GM18511 (cell line): ENCODE measurements around the gene DEFB112.

Source experiments
- ATAC-seq: cut with Tn5 transposase; IDR thresholded peaks from one replicate; pipeline ENCODE4 v1.9.1; 2021; ENCODE audit warnings: mild to moderate bottlenecking, moderate library complexity; ENCODE audit not compliant: unreplicated experiment

Gene DEFB112, protein sequence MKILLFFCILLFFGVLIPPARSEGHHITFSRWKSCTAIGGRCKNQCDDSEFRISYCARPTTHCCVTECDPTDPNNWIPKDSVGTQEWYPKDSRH

DNA sequence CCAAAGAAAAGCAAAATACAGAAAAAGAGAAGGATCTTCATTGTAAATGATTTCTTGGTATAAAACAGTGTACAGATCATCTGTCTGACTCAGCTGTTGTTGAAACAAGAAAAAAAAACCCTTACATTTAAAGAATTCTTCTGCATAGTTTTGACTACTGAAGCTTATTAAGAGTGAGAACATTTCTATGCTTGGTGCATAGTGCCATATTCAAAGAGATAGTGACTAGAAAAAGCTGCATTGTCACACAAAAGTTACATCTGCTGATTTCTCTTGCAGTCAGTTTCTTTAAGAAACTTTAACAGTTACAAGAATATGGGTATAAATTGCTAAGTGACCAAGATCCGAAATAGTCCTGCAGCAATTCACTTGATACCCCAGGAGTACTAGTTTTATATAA, at the start of gene DEFB112:
Gene DEFB112, minus strand, starts transcription at position 101 of the 400 bp plus-strand sequence. Its CDS starts 60 bp downstream, at position 41.
- no peak for ATAC-seq

DNA sequence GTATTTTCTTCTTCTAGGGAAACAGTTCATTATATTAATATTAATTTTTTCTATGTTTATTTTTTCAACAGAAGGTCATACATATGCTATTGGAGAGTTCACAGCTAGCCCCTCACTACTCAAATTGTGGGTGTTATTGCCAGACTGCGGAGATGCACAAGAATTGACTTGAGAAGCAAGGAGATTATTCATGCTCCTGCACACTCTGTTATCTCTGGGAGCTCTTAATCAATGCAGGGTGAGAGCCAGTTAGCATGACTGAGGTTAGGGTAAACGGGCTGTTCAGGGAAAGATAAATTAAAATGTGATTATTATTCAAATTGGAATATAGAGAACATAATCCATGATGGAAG, 48.9 kb upstream of the DEFB112 start:
- no peak for ATAC-seq

DNA sequence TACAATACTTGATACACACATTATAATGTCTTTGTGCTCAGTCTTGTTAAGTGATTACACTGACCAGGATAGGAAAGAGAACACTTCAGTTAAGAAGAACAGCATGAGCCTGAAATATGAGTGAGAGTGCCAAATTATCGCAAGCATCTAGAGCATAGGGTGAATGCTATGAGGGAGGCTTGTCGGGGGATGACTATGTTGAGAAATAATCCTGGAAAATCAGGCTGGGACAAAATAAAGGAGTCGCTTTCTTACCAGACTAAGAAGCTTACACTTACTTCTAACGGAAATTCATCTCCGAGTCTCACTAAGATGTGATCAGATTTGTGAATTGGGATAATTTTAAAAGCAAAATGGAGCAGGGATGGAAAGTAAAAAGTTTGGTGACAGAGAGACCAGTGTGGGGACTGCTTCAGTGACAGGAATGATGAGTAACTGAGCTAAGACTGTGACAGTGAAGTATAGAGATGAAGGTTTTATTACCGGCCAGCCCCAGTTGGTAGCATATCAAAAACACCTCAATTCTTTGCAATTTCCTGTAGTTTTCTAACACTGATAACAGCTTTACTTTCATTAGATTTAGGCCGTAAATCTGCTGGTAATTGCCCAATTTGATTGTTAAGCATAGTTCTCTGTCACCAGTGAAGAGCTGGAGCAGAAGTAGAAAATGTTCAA, 48.4 kb upstream of the DEFB112 start:
- no peak for ATAC-seq

DNA sequence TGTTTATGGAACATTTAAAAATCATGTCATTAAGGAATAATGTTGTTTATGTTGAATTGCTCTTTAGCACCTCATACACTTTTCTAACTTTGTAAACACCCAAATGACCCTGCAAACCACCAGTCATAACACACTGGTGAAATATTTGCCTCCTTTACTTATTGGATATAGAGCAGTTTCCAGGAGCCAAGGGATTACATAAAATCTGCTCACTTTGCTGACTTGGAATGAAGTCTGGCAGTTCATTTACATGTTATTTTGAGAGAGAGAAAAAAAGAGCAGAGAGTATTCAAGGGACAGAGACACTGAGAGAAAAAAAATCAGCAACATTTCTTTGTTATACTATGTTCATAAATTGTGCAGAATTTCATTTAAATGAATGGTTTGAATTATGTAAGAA, 46.6 kb upstream of the DEFB112 start:
- no peak for ATAC-seq

DNA sequence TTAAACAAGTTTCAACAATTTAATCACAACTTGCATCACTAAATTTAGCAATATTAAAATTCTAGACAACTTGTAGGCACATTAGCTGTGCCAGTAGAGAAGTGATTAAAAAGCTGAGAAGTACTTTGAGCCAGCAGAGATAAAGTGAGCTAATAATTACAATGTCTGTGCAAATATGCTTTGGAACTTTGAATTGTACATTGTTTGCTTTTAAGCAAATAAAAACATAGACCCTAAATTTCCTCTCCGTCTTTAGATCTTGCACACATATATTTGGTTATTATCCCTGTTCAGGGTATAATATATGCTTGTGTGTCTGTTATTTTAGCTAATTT, 44.2 kb upstream of the DEFB112 start:
- ATAC-seq, result no peak

DNA sequence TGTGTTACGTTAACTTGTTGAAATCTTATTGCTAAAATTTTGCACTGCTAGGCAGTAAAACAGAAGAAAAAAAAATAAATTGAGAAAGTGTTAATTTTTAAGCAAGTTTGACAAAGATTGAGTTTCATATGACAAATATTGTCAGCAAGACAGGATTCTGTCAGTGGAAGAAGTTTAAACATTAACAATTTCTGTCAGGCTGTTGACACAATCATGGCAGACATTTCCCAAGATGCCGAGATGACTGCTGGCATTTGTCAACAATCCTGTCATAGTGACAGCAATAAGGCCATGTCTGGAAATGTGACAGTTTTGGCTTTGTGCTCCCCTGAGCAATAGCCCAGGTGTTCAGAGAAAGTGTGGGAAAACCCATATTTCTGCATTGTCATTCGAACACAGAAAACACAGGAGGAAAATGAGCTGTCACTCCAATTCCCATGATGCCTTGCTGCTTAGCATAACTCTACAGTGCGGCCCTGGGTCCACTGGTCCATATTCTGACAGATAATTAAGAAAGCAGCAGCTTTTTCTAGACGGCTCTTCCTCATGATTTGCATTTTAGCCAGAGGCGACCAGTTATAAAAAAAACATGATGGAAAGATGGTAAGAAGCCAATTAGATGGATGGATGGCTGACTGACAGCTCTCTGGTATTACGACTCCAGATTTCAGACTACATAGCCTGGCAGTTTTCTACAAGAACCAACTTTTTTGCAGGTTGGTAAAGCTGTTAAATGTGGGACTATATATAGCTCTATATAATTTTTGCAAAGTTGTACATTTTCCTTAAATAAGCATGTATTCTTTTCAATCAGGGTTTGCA, 43.6 kb upstream of the DEFB112 start:
- ATAC-seq, result no peak

DNA sequence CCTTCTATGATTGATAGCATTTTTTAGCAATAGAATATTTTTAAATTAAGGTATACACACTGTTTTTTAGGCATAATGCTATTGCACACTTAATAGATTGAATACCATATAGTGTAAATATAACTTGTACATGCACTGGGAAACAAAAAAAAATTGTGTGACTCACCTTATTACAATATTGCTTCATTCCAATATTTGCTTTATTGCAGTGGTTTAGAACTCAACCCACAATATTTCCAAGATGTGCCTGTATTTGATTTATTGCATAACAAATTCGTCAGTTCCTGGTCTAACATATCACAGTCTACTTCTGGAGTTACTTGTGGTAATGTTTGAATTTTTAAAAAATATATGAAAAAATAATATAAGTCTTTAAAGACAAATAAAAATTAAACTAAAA, 41.9 kb upstream of the DEFB112 start:
- ATAC-seq, result no peak

DNA sequence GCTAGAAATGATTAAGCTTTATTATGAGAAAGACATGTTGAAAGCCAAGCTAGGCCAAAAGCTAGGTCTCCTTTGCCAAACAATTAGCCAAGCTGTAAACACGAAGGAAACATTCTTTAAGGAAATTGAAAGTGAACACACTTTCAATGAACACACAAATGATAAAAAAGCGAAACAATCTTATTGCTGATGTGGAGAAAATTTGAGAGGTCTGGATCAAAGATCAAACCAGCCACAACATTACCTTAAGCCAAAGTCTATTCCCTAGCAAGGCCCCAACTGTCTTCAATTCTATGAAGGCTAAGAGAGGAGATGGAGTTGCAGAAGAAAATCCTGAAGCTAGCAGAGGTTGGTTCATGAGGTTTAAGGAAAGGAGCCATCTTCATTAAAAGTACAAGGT, 40.2 kb upstream of the DEFB112 start:
- ATAC-seq, result no peak

DNA sequence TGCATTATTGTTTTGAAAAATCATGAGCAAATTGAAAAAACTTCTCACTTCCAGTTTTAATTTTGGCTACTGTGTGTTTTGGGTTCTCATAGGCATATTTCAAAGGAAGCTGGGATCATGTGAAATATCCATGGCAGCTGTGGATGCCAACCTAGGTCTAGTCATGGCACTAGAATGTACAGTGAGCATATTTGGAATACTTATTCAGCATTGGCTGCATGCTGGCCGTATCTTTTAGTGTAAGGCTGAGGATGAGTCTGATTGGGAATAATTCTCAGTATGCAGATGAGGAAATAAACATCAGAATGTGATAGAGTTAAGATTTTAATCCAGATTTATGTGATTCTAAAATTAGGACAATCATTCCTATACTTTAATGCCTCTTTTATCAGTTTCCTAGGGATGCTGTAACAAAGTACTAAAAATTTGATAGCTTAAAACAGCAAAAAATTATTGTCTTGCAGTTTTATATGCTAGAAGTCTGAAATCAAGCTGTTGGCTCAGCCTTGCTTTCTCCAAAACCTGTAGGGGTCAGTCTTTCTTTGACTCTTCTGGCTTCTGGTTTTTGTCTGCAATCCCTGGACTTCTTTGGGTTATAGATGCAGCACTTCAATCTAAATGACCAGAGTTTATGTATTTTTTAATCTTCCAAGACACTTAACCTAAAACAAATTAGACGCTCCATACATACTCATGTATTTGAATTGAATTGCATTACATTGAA, 37.7 kb upstream of the DEFB112 start:
- no peak for ATAC-seq

DNA sequence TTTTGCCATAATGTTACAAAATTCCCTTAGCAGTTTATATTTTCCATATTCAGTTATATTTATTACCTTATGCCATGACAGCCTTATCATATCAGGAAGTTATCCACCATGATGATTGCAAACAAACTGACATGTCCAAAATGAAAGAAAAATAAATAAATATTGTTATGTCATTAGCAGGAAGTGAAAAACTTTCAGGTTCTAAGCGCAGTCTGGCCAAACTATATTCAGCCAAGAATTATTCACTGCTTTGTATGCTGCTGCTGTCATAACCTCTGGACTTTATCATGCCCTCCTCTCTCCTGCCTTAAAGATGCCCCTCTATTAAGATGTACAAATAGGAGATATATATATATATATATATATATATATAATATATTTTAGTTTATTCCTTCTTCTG, 27.7 kb upstream of the DEFB112 start:
- no peak for ATAC-seq

DNA sequence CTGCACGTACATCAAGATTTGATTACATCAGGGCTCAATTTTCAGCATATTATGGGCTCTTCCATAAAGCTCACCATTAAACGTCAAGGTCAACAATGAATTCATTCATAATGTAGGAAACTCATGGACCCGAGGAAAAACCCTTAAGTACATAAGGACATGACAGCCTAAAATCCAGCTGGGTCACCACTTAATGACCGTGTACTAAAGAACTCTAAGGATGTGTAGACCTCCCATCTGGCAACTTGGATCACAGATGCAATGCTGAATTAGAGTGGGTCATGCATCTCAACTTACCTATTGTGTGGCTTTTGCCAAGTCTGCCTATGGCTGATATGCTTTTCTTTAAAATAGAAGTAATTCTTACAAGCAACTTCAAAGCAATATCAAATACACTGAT, 26.7 kb upstream of the DEFB112 start:
- ATAC-seq, result no peak

DNA sequence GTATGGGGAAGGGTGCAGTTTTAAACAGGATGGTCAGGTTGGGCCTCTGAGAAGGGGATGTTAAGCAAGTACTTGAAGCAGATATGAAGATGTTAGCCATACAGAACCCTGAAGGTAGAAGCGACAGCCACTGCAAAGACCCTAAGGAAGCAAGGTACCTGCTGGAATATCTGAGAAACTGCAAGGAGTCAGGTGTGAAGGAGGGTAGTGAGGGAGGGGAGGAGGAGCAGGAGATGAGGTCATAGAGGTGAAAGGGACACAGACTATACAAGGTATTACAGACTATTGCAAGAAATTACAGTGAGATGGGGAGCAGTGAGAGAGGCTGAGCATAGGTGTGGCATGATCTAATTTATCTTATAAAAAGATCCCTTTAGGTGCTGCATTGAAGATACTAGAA, 22.2 kb upstream of the DEFB112 start:
- no peak for ATAC-seq

DNA sequence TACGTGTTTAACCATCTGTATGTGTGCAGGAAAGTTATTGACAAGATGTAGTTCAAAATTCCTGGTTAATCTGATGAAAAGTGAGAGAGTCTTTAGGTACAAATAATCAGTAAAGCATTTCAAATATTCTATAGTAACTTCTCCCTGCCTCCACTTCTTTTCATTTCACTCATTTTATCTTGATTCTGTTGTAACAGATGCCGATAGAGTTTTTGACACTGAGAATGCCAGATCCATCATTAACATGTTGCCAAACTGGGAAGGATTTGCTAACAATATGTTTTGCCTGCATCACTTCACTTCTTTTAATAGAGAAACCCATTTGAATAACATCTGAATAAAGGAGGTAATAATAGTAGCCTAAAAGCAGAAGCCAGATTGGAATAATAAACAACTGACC, 20.4 kb upstream of the DEFB112 start:
- no peak for ATAC-seq

DNA sequence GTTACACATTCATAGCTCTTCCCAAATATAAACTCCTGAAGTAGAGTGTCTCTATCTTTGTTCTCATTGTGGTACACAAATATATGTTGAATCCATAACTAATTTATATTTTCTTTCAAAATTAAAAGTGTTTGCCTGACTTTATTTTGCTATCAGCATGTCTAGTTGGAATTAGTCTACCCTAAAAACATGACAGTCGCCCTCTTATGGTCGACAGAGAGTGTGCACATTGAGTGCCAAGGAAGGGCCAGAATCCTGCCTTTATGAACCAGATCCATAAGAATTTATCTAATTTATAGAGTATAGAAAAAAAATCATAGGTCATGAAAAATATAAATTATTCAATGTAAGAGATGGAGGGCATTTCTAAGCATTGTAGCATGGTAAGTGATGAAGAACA, 12.3 kb upstream of the DEFB112 start:
- ATAC-seq, result no peak

DNA sequence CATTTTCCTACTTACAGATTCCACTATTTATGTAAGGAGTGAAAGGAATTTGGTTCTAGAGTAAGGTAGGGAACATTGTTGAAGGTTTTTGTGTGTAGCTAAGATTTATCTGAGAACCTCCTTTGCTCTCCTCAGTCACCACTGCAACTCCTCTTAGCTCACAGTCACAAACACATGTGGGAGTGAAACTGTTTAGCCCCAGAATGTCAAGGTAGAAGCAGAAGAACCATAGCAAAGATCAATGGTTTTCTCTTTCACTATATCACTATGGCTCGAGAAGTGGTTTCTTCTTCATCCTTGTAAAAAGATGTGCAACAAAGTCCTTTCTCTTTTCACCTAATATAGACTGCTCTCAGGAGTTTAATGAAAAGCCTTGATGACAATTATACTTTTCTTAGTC, 6.5 kb upstream of the DEFB112 start:
- no peak for ATAC-seq

DNA sequence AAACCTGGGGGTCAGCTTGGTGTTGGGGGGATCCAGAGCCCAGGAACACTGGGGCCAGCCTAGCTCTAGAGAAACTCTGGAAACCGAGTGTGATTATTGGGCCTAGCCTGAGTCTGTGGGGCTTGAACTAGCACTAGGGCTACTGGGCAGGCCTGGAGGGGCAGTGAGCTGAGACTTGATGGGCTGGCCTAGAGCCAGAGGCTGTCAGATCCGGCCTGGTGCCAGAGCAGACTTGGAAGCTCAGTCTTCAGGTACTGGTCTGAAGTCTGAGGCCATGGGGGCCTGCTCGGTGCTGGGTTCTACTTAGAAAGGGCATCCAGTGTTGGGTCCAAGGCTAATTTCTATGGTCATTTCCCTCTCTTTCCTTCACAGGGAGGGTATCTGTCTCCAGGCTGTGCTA, 2.7 kb downstream of the DEFB112 start:
- no peak for ATAC-seq

DNA sequence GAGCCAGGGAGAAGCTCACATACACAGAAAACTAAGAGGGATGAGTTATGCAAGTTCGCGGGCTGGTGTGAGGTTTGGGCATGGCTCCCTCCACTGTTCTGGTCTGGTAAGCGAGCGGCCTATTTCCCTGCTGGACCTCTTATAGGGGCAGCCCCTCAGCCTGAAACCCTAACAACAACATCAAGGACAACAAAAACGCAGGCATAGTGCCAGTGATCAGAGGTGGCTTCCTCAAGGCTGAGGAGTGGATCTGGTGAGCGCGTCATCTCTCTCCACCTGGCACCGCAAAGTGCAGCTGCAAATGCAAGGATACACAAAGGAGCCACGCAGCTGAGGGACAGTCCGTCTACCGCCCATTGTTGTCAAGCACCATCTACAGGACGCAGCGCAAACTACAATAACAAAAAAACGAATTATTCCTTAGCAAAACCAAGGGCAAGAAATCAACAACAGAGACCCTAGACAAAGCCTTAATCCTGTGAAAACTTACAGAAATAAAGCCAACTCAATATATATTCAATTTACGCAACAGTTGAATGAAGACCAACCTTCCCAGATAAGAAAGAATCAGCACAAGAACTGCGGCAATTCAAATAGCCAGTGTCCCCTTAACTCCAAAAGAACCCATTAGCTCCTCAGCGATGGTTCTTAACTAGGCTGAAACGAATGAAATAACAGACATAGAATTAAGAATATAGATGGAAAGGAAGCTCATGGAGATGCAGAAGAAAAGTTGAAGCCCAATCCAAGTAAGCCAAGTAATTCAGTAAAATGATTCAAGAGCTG, 18.8 kb downstream of the DEFB112 start:
- ATAC-seq, result no peak

DNA sequence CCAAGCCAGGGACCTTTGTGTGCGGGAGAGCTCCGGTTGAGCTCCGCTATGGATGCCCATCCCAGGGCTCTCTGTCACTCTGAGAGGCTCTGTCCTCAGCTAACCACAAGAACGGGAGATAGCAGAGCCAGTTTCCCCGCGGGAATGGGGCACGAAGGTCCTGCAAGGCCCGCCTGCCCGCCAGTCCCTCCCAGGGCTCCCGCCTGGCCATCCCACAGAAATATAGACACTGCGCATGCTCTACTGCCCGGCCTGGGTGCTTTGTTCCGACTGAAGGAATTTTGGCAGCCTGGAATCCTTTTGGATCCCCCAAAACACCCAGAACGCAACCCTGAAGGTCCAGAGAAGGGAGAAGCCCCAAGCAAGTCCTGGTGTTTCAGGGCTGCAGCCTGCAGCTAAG, 19.4 kb downstream of the DEFB112 start:
- ATAC-seq, result no peak

DNA sequence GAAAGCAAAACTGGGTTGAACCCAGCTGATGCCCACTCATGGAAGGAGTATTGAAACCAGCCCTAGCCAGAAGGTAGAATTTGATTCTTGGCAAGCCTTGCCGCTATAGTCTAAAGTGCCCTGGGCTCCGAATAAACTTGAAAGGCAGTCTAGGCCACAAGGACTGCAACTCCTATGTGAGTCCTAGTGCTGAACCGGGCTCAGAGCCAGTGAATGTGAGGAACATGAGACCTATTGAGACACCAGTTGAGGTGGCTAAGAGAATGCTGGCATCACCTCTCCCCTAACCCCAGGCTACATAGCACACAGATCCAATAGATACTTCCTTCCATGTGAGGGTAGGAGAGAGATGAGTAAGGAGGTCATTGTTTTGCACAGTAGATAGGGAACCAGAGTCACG, 24.5 kb downstream of the DEFB112 start:
- no peak for ATAC-seq

DNA sequence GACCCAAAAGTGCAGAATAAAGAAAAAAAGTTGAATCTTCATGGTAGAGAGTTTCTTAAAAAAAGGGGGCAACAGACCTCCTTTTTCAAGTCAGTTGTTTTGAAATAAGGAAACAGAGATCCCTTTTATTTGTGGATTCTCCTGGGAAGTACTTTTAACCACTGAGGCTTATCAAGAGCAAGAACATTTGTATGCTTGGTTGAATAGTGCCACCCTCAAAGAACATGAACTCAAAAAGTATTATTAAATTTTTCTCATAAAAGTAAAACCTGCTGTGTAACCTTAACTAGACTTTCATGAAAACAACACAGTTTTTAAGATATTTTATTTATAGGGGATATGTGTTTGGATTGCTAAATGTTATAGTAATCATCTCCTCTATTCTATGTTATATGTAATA, 27.8 kb downstream of the DEFB112 start, which contains the start of gene DEFB110:
Gene DEFB110, minus strand, starts transcription at position 101 of the 400 bp plus-strand sequence. Its CDS starts 59 bp downstream, at position 42.
- no peak for ATAC-seq

DNA sequence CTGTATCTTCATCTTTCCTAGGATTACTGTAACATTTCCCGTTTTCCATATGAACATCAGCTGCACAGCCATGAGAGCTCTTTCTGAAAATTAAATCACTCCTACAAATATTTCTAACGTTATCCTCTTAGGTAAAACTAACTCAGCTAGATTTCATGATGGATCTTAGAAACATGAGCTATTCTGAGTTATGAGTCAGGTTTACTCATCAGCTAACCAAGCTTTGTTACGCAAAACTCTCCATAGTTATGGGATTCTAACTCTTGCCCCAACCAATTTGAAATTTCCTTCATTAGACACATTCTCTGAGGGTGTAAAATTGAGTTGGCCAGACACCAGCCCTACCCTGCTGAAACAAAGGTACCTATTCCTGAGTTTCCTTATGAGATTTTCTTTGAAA, 41.9 kb downstream of the DEFB112 start:
- ATAC-seq, result no peak
